Measurements from ENCODE around the gene MRPS15.
"Not testable (repeated sequence)": the region's sequence is repeated elsewhere in the genome, so short reads cannot be mapped to it uniquely, and the experiment has no call there.

Gene MRPS15

GRCh38 chr1:36482724-36483388, 18.7 kb upstream of the MRPS15 start, which contains the start of gene CSF3R:
Gene CSF3R, minus strand, starts transcription at chr1:36482913. Its CDS starts 3,417 bp downstream, at chr1:36479496.
- no peak within 1 kb of the TSS for H3K4me3 ChIP-seq (ENCODE audit: low read length in 2 of 2)
- H3K9me3 ChIP-seq (ENCODE audit: control insufficient read depth in 2 of 2, low read length in 2 of 2), result no peaks in the 10 kb centered on the region
- H3K27me3 ChIP-seq (ENCODE audit: control insufficient read depth in 1 of 2, insufficient read depth in 2 of 2, low read length in 2 of 2), result peaks cover 0 to 18% of the 10 kb centered on the region in 2 donors
- no peak within 1 kb of the TSS for H3K9ac ChIP-seq (ENCODE audit: low read length in 2 of 2)
- H3K4me1 ChIP-seq (ENCODE audit: control insufficient read depth, insufficient read depth, low read length), result no peaks in the 10 kb centered on the region
- no peaks in the 10 kb centered on the region for H3K36me3 ChIP-seq (ENCODE audit: control insufficient read depth in 2 of 2, insufficient read depth in 2 of 2, low read length in 2 of 2)
- no peak within 1 kb of the TSS for H3K27ac ChIP-seq (ENCODE audit: low read length)

- Histone ChIP-seq H3K36me3 (ENCODE audit: control insufficient read depth in 2 of 2, insufficient read depth in 2 of 2, low read length in 2 of 2) (no peaks in the 10 kb centered on the region), H3K4me1 (ENCODE audit: control insufficient read depth, insufficient read depth, low read length) (no peaks in the 10 kb centered on the region), H3K27ac (ENCODE audit: low read length) (no peak overlapping the region), H3K4me3 (ENCODE audit: low read length in 2 of 2) (no peak overlapping the region), H3K27me3 (ENCODE audit: control insufficient read depth in 1 of 2, insufficient read depth in 2 of 2, low read length in 2 of 2) (peaks cover 0 to 18% of the 10 kb centered on the region in 2 donors), H3K9me3 (ENCODE audit: control insufficient read depth in 2 of 2, low read length in 2 of 2) (no peaks in the 10 kb centered on the region), H3K9ac (ENCODE audit: low read length in 2 of 2) (no peak overlapping the region)
Observed at GRCh38 chr1:36481771-36482723, 17.9 kb upstream of the MRPS15 start.

DNA sequence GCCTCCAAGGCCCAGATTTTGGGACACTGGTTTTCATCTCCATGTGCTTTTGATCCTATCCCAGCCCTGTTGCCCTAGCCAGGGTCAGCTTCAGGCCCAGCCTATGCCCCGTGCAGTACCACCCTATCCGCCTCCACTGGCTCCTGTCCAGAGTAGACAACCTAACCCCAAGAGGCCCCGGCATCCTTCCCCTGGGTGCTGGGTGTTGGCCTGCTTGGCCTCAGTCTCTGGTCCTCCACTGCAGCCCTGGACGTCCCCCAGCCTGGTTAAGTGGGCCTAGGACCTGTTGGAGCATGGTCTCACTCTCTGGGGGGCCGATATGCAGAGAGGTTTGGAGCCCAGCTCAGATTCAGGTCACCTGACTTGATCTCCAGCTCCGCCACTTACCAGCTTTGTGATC, 16.9 kb upstream of the MRPS15 start:
- no peaks in the 10 kb centered on the region for H3K36me3 ChIP-seq (ENCODE audit: control insufficient read depth in 2 of 2, insufficient read depth in 2 of 2, low read length in 2 of 2)
- H3K4me3 ChIP-seq (ENCODE audit: low read length in 2 of 2), result no peak overlapping the region
- H3K4me1 ChIP-seq (ENCODE audit: control insufficient read depth, insufficient read depth, low read length), result no peaks in the 10 kb centered on the region

GRCh38 chr1:36480161-36480560, 16.0 kb upstream of the MRPS15 start:
- Histone ChIP-seq H3K4me3 (ENCODE audit: low read length in 2 of 2) (no peak overlapping the region), H3K9ac (ENCODE audit: low read length in 2 of 2) (no peak overlapping the region), H3K27ac (ENCODE audit: low read length) (no peak overlapping the region)

More for the DNA sequence above, 16.9 kb upstream of the MRPS15 start:
- Histone ChIP-seq H3K9ac (ENCODE audit: low read length in 2 of 2) (no peak overlapping the region), H3K9me3 (ENCODE audit: control insufficient read depth in 2 of 2, low read length in 2 of 2) (no peaks in the 10 kb centered on the region), H3K27ac (ENCODE audit: low read length) (no peak overlapping the region), H3K27me3 (ENCODE audit: control insufficient read depth in 1 of 2, insufficient read depth in 2 of 2, low read length in 2 of 2) (peaks cover 0 to 14% of the 10 kb centered on the region in 2 donors)

DNA sequence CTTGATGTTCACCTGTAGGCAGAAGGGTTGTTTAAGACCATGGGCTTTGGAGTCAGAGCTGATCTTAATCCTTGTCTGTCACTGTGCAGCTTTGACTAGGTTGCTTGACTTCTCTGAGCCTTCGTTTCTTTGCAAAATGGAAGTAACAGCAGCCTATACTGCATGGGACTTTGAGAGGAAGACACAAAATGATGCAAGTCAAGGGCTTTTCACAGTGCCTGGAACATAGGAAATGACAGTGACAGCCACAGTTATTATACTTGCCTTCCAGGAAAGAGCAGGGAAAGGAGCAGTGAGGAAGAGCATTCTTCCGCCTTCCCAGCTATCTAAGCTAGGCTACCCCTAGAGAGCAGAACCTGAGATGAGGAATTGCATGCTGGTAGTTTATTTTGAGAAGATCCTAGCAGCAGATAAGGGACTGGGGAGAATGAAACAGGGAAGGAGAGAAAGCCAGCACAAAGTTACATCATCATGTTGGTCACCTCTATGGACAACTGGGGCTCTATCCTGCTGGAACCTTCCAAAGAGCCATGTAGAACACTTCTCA, 15.4 kb upstream of the MRPS15 start:
- Histone ChIP-seq H3K27me3 (ENCODE audit: control insufficient read depth in 1 of 2, insufficient read depth in 2 of 2, low read length in 2 of 2) (peaks cover 0 to 15% of the 10 kb centered on the region in 2 donors), H3K4me3 (ENCODE audit: low read length in 2 of 2) (no peak overlapping the region), H3K4me1 (ENCODE audit: control insufficient read depth, insufficient read depth, low read length) (no peaks in the 10 kb centered on the region), H3K9ac (ENCODE audit: low read length in 2 of 2) (no peak overlapping the region), H3K27ac (ENCODE audit: low read length) (no peak overlapping the region), H3K9me3 (ENCODE audit: control insufficient read depth in 2 of 2, low read length in 2 of 2) (no peaks in the 10 kb centered on the region), H3K36me3 (ENCODE audit: control insufficient read depth in 2 of 2, insufficient read depth in 2 of 2, low read length in 2 of 2) (no peaks in the 10 kb centered on the region)

More at GRCh38 chr1:36480161-36480560, 16.0 kb upstream of the MRPS15 start:
- Histone ChIP-seq H3K4me1 (ENCODE audit: control insufficient read depth, insufficient read depth, low read length) (no peaks in the 10 kb centered on the region), H3K27me3 (ENCODE audit: control insufficient read depth in 1 of 2, insufficient read depth in 2 of 2, low read length in 2 of 2) (peaks cover 0 to 15% of the 10 kb centered on the region in 2 donors), H3K36me3 (ENCODE audit: control insufficient read depth in 2 of 2, insufficient read depth in 2 of 2, low read length in 2 of 2) (no peaks in the 10 kb centered on the region), H3K9me3 (ENCODE audit: control insufficient read depth in 2 of 2, low read length in 2 of 2) (no peaks in the 10 kb centered on the region)

DNA sequence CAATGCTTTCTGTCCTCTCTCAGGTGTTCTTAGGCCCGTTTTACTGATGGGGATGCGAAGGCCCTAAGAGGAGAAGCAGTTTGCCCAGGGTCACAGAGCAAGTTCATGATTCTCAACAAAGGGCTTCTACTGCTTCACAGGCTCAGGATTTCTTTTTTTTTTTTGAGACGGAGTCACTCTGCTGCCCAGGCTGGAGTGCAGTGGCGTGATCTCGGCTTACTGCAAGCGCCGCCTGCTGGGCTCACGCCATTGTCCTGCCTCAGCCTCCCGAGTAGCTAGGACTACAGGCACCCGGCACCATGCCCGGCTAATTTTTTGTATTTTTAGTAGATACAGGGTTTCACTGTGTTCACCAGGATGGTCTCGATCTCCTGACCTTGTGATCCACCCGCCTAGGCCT, 13.4 kb upstream of the MRPS15 start:
- H3K27ac ChIP-seq (ENCODE audit: low read length); H3K9ac ChIP-seq (ENCODE audit: low read length in 2 of 2); H3K4me3 ChIP-seq (ENCODE audit: low read length in 2 of 2); H3K36me3 ChIP-seq (ENCODE audit: control insufficient read depth in 2 of 2, insufficient read depth in 2 of 2, low read length in 2 of 2); H3K4me1 ChIP-seq (ENCODE audit: control insufficient read depth, insufficient read depth, low read length); H3K9me3 ChIP-seq (ENCODE audit: control insufficient read depth in 2 of 2, low read length in 2 of 2): not testable (repeated sequence)
- H3K27me3 ChIP-seq (ENCODE audit: control insufficient read depth in 1 of 2, insufficient read depth in 2 of 2, low read length in 2 of 2), result peaks cover 0 to 15% of the 10 kb centered on the region in 2 donors

- Histone ChIP-seq H3K9me3 (ENCODE audit: control insufficient read depth in 2 of 2, low read length in 2 of 2) (no peaks in the 10 kb centered on the region), H3K27ac (ENCODE audit: low read length) (no peak overlapping the region), H3K9ac (ENCODE audit: low read length in 2 of 2) (no peak overlapping the region), H3K4me3 (ENCODE audit: low read length in 2 of 2) (no peak overlapping the region), H3K36me3 (ENCODE audit: control insufficient read depth in 2 of 2, insufficient read depth in 2 of 2, low read length in 2 of 2) (no peaks in the 10 kb centered on the region), H3K27me3 (ENCODE audit: control insufficient read depth in 1 of 2, insufficient read depth in 2 of 2, low read length in 2 of 2) (peaks cover 0 to 15% of the 10 kb centered on the region in 2 donors), H3K4me1 (ENCODE audit: control insufficient read depth, insufficient read depth, low read length) (no peaks in the 10 kb centered on the region)
Observed at GRCh38 chr1:36476945-36477344, 12.8 kb upstream of the MRPS15 start.

DNA sequence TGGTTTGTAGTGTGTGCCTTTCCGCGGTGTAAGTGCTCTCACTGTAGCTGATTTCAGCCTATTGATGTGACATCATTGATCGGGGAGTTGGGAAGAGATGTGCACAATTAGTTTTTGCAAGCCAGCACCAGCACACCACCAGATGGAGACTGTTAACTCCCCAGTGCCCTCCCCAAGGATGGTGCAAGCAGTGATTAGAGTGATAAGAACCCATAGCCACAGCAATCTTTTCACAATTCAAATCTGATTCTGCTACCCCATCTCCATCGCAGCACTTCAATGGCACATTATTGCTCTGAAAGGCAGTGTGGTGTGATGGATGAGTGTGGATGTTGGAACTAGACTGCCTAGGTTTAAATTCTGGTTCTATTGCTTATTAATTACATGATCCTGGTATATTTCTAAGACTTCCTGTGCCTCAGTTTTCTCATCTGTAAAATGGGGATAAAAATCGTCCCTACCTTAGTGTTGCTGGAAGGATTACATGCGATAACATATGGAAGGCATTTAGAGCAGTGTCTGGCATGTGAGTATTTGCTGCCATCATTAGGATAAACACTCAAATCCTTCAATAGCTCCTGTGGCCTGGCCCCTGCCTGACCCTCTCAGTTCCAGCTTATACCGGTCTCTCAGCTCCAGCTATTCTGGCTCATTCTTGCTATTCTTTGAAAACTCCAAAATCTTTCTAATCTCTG, 11.9 kb upstream of the MRPS15 start:
- no peaks in the 10 kb centered on the region for H3K4me1 ChIP-seq (ENCODE audit: control insufficient read depth, insufficient read depth, low read length)
- H3K4me3 ChIP-seq (ENCODE audit: low read length in 2 of 2), result no peak overlapping the region
- H3K9me3 ChIP-seq (ENCODE audit: control insufficient read depth in 2 of 2, low read length in 2 of 2), result no peaks in the 10 kb centered on the region
- H3K9ac ChIP-seq (ENCODE audit: low read length in 2 of 2), result no peak overlapping the region
- H3K27me3 ChIP-seq (ENCODE audit: control insufficient read depth in 1 of 2, insufficient read depth in 2 of 2, low read length in 2 of 2), result peaks cover 0 to 15% of the 10 kb centered on the region in 2 donors
- no peaks in the 10 kb centered on the region for H3K36me3 ChIP-seq (ENCODE audit: control insufficient read depth in 2 of 2, insufficient read depth in 2 of 2, low read length in 2 of 2)
- no peak overlapping the region for H3K27ac ChIP-seq (ENCODE audit: low read length)

- Histone ChIP-seq H3K4me1 (ENCODE audit: control insufficient read depth, insufficient read depth, low read length) (no peaks in the 10 kb centered on the region), H3K9ac (ENCODE audit: low read length in 2 of 2) (no peak overlapping the region), H3K9me3 (ENCODE audit: control insufficient read depth in 2 of 2, low read length in 2 of 2) (no peaks in the 10 kb centered on the region), H3K4me3 (ENCODE audit: low read length in 2 of 2) (no peak overlapping the region), H3K27me3 (ENCODE audit: control insufficient read depth in 1 of 2, insufficient read depth in 2 of 2, low read length in 2 of 2) (peaks cover 0 to 12% of the 10 kb centered on the region in 2 donors), H3K27ac (ENCODE audit: low read length) (no peak overlapping the region), H3K36me3 (ENCODE audit: control insufficient read depth in 2 of 2, insufficient read depth in 2 of 2, low read length in 2 of 2) (no peaks in the 10 kb centered on the region)
Observed at GRCh38 chr1:36475341-36475740, 11.2 kb upstream of the MRPS15 start.

DNA sequence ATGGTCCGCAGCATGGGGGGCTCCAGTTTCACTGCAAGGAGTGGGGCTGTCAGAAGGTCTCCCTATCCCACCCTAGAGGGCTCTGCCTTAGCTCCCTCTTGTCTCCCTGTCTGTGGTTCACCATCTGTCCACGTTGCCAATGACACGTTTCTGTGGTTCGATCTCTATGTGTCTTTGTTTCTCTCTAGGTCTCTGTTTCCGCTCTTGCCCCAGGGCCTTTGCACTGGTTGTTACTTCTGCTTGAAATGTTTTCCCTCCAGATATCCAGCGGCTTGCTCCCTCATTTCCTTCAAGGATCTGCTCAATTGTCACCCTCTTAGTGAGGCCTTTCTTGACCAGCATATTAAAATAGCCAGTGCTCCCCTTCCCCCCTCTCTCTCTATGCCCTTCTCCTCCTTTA, 8.5 kb upstream of the MRPS15 start:
- H3K9ac ChIP-seq (ENCODE audit: low read length in 2 of 2), result no peak overlapping the region
- no peaks in the 10 kb centered on the region for H3K36me3 ChIP-seq (ENCODE audit: control insufficient read depth in 2 of 2, insufficient read depth in 2 of 2, low read length in 2 of 2)
- H3K27me3 ChIP-seq (ENCODE audit: control insufficient read depth in 1 of 2, insufficient read depth in 2 of 2, low read length in 2 of 2), result peaks cover 0 to 2% of the 10 kb centered on the region in 2 donors
- no peaks in the 10 kb centered on the region for H3K9me3 ChIP-seq (ENCODE audit: control insufficient read depth in 2 of 2, low read length in 2 of 2)
- H3K4me3 ChIP-seq (ENCODE audit: low read length in 2 of 2), result no peak overlapping the region
- no peaks in the 10 kb centered on the region for H3K4me1 ChIP-seq (ENCODE audit: control insufficient read depth, insufficient read depth, low read length)
- H3K27ac ChIP-seq (ENCODE audit: low read length), result no peak overlapping the region
